ENCODE results near the gene WDR90. TPM values are rescaled to one million over a fixed set of nuclear protein-coding genes. Genes with fewer than 3 reads are reported as not detected.

Gene WDR90
- total RNA-seq, 1 donor from 2014 or later, result 21.2 TPM

Other genes with a start within 250 kb of the WDR90 start
- gene DECR2, start 247.5 kb upstream of the WDR90 start, total RNA-seq, result 13.4 and 17.4 TPM in 2 replicates
- 21.0 and 21.2 TPM in 2 replicates for gene RAB11FIP3, start 223.7 kb upstream of the WDR90 start, total RNA-seq
- gene CAPN15, start 121.7 kb upstream of the WDR90 start, total RNA-seq, result 33.6 and 38.7 TPM in 2 replicates
- gene PRR35, start 89.0 kb upstream of the WDR90 start, total RNA-seq, result 0.09 TPM in 1 of 2 replicates, not detected in the other
- 0.50 and 0.73 TPM in 2 replicates for gene NHLRC4, start 82.4 kb upstream of the WDR90 start, total RNA-seq
- 22.2 and 22.4 TPM in 2 replicates for gene PIGQ, start 79.4 kb upstream of the WDR90 start, total RNA-seq
- gene RAB40C, start 59.3 kb upstream of the WDR90 start, total RNA-seq, result 12.6 and 13.0 TPM in 2 replicates
- 0.43 and 0.89 TPM in 2 replicates for gene WFIKKN1, start 18.4 kb upstream of the WDR90 start, total RNA-seq
- 56.4 and 59.6 TPM in 2 replicates for gene METTL26, start 13.1 kb upstream of the WDR90 start, total RNA-seq
- 20.9 and 23.7 TPM in 2 replicates for gene MCRIP2, start 7.5 kb upstream of the WDR90 start, total RNA-seq
- 87.3 and 93.2 TPM in 2 replicates for gene RHOT2, start 18.8 kb downstream of the WDR90 start, total RNA-seq
- gene RHBDL1, start 26.3 kb downstream of the WDR90 start, total RNA-seq, result 4.0 and 4.9 TPM in 2 replicates
- 138 and 140 TPM in 2 replicates for gene STUB1, start 31.0 kb downstream of the WDR90 start, total RNA-seq
- 24.6 and 26.8 TPM in 2 replicates for gene JMJD8, start 35.0 kb downstream of the WDR90 start, total RNA-seq
- gene WDR24, start 41.0 kb downstream of the WDR90 start, total RNA-seq, result 8.2 and 9.5 TPM in 2 replicates
- gene FBXL16, start 56.4 kb downstream of the WDR90 start, total RNA-seq, result 3.7 and 5.2 TPM in 2 replicates
- 30.1 and 31.5 TPM in 2 replicates for gene METRN, start 65.8 kb downstream of the WDR90 start, total RNA-seq
- 22.6 and 26.6 TPM in 2 replicates for gene ANTKMT, start 71.8 kb downstream of the WDR90 start, total RNA-seq
- 2.1 and 4.7 TPM in 2 replicates for gene CCDC78, start 77.1 kb downstream of the WDR90 start, total RNA-seq
- 15.5 and 17.6 TPM in 2 replicates for gene HAGHL, start 77.7 kb downstream of the WDR90 start, total RNA-seq
- gene CIAO3, start 91.6 kb downstream of the WDR90 start, total RNA-seq, result 18.5 and 19.6 TPM in 2 replicates
- not detected in 2 replicates for gene MSLN, start 111.4 kb downstream of the WDR90 start, total RNA-seq
- gene RPUSD1, start 139.0 kb downstream of the WDR90 start, total RNA-seq, result 27.5 and 28.8 TPM in 2 replicates
- gene CHTF18, start 139.3 kb downstream of the WDR90 start, total RNA-seq, result 9.8 and 14.8 TPM in 2 replicates
- gene GNG13, start 151.4 kb downstream of the WDR90 start, total RNA-seq, result not detected in 2 replicates